Right lobe of liver (tissue), 4 donors: ENCODE data around the gene SERTAD1.

Experiments
- POLR2A ChIP-seq: fragments of 450-650 bp; IDR thresholded peaks from one replicate; pipeline ENCODE4 v1.6.1; 2017; ENCODE audit warnings: antibody characterized with exemption, mild to moderate bottlenecking
- TF ChIP-seq, protein P1 (sequence below), 4 donors: fragments of 200-600 bp in 3 of 4; fragments of 450-650 bp in 1 of 4; IDR thresholded peaks; one replicate each; pipeline versions ENCODE4 v1.5.1 to v1.8.0; 2016 to 2022; ENCODE audit warnings: antibody characterized with exemption in 4 of 4, mild to moderate bottlenecking in 2 of 4
- donor health status: DM: no; HTN: no; CAD: no.
- donor health status: DM: no; HTN: no; CAD: no.
- donor health status: DM: no; HTN: yes; CAD: no.

DNA sequence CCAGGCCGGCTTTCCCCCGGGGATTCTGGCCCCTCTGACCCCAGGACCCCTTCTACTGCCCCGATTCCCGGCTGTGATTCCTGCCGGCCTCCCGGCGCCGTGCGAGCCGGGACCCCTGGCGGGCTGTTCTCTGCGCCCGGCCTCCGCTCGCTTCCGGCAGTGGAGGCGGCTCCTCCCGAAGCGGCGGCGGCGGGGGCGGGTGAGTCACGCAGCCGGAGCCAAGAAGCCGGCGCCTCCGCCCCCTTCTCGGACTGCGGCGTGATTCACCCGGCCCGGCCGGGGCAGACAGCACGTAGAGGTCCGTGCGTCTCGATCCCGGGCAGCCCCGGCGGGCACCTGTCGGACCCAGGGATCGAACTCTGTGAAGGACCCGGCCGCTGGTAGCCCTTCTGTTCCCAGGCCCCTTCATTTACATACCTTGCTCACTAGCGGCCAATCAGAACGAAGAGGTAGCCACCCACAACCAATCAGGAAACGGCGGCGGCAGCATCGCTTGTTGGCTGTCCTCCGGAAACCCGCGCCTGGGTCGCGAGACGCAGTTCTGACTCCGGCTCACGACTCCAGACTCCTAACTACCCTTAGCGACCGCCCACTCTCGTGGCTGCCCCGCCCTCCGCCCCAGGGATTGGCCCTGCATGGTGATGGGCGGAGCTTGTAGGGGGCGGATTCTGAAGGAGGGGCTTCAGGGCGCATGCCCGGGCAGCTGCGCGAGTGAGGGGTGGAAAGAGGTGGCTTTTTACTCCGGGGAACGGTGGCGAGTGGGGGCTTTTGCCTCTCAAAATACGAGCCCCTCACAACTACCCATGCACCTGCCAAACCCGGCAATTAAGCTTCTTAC lies at the start of gene SERTAD1:
- TF ChIP-seq, protein P1, sequence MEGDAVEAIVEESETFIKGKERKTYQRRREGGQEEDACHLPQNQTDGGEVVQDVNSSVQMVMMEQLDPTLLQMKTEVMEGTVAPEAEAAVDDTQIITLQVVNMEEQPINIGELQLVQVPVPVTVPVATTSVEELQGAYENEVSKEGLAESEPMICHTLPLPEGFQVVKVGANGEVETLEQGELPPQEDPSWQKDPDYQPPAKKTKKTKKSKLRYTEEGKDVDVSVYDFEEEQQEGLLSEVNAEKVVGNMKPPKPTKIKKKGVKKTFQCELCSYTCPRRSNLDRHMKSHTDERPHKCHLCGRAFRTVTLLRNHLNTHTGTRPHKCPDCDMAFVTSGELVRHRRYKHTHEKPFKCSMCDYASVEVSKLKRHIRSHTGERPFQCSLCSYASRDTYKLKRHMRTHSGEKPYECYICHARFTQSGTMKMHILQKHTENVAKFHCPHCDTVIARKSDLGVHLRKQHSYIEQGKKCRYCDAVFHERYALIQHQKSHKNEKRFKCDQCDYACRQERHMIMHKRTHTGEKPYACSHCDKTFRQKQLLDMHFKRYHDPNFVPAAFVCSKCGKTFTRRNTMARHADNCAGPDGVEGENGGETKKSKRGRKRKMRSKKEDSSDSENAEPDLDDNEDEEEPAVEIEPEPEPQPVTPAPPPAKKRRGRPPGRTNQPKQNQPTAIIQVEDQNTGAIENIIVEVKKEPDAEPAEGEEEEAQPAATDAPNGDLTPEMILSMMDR (IDR thresholded peaks at IDR 0.05): peak; percentile 75 to 85 (median 81)
- TF ChIP-seq POLR2A: peak; percentile 100
